H9 (cell line): ENCODE measurements around the gene IGFLR1. TPM values are rescaled to one million over a fixed set of nuclear protein-coding genes. Genes with fewer than 3 reads are reported as not detected.

Source experiments
- DNase-seq: peaks from one replicate; pipeline ENCODE4 v3.0.0-alpha.2; 2017
- H2AFZ ChIP-seq: one replicate; pipeline ENCODE4 v1.6.1; 2013; ENCODE audit warnings: mild to moderate bottlenecking, low read length, control low read depth, moderate library complexity
- H2AK5ac ChIP-seq: 2 replicates; pipeline ENCODE4 v1.6.1; 2013; ENCODE audit warnings: low read length, control low read depth, mixed read lengths; ENCODE audit not compliant: insufficient read length
- H2BK120ac ChIP-seq: one replicate; pipeline ENCODE4 v1.6.1; 2013; ENCODE audit warnings: low read depth, mild to moderate bottlenecking, low read length, control low read depth, inconsistent platforms; ENCODE audit not compliant: poor library complexity, severe bottlenecking
- H2BK12ac ChIP-seq: 2 replicates; pipeline ENCODE4 v1.6.1; 2013; ENCODE audit warnings: low read length, control low read depth, mixed read lengths, low read depth; ENCODE audit not compliant: insufficient read length
- H2BK15ac ChIP-seq: 2 replicates; pipeline ENCODE4 v1.6.1; 2013; ENCODE audit warnings: low read depth, low read length, control low read depth
- H2BK20ac ChIP-seq: one replicate; pipeline ENCODE4 v1.6.1; 2013; ENCODE audit warnings: low read depth, mild to moderate bottlenecking, low read length, control low read depth, inconsistent platforms; ENCODE audit not compliant: poor library complexity, severe bottlenecking
- H2BK5ac ChIP-seq: 2 replicates; pipeline ENCODE4 v1.6.1; 2013; ENCODE audit warnings: low read length, control low read depth, mixed read lengths; ENCODE audit not compliant: insufficient read length
- H3K14ac ChIP-seq: 2 replicates; pipeline ENCODE4 v1.6.1; 2013; ENCODE audit warnings: low read length, control low read depth; ENCODE audit not compliant: insufficient read depth
- H3K18ac ChIP-seq: 2 replicates; pipeline ENCODE4 v1.6.1; 2013; ENCODE audit warnings: low read depth, mild to moderate bottlenecking, mixed read lengths, low read length, control low read depth; ENCODE audit not compliant: insufficient read length
- H3K23ac ChIP-seq: 2 replicates; pipeline ENCODE4 v1.6.1; 2013; ENCODE audit warnings: low read length, control low read depth, mixed read lengths, low read depth; ENCODE audit not compliant: insufficient read length
- H3K23me2 ChIP-seq: 2 replicates; pipeline ENCODE4 v1.6.1; 2013; ENCODE audit warnings: low read depth, mild to moderate bottlenecking, mixed read lengths, low read length, control low read depth; ENCODE audit not compliant: insufficient read length, poor library complexity, severe bottlenecking
- H3K27ac ChIP-seq: 2 replicates; pipeline ENCODE4 v1.5.1; 2013; ENCODE audit warnings: low read length, control low read depth, mixed read lengths, low read depth; ENCODE audit not compliant: insufficient read length
- H3K27me3 ChIP-seq: 2 replicates; pipeline ENCODE4 v1.6.1; 2013; ENCODE audit warnings: low read length, control low read depth, inconsistent platforms; ENCODE audit not compliant: insufficient read depth
- H3K4ac ChIP-seq: 2 replicates; pipeline ENCODE4 v1.6.1; 2013; ENCODE audit warnings: low read depth, mild to moderate bottlenecking, control low read depth, inconsistent platforms, low read length, moderate library complexity
- H3K4me1 ChIP-seq: 2 replicates; pipeline ENCODE4 v1.6.1; 2013; ENCODE audit warnings: low read length, control low read depth, inconsistent platforms; ENCODE audit not compliant: insufficient read depth
- H3K4me2 ChIP-seq: 2 replicates; pipeline ENCODE4 v1.6.1; 2013; ENCODE audit warnings: low read length, control low read depth, mixed read lengths; ENCODE audit not compliant: insufficient read length, insufficient read depth
- H3K56ac ChIP-seq: 2 replicates; pipeline ENCODE4 v1.6.1; 2013; ENCODE audit warnings: low read depth, mild to moderate bottlenecking, mixed read lengths, low read length, control low read depth; ENCODE audit not compliant: insufficient read length
- H3K79me1 ChIP-seq: 2 replicates; pipeline ENCODE4 v1.6.1; 2013; ENCODE audit warnings: low read depth, mild to moderate bottlenecking, moderate library complexity, low read length, control low read depth, inconsistent platforms; ENCODE audit not compliant: insufficient read depth, poor library complexity, severe bottlenecking
- H3K79me2 ChIP-seq: 2 replicates; pipeline ENCODE4 v1.6.1; 2013; ENCODE audit warnings: low read length, control low read depth, inconsistent platforms; ENCODE audit not compliant: insufficient read depth
- H3K9ac ChIP-seq: 2 replicates; pipeline ENCODE4 v1.6.1; 2013; ENCODE audit warnings: low read length, control low read depth, mixed read lengths; ENCODE audit not compliant: insufficient read length; ENCODE audit errors: extremely low read depth
- H3K9me3 ChIP-seq: one replicate; pipeline ENCODE4 v1.6.1; 2013; ENCODE audit warnings: low read depth, low read length, inconsistent platforms; ENCODE audit not compliant: control insufficient read depth
- H3T11ph ChIP-seq: one replicate; pipeline ENCODE4 v1.6.1; 2013; ENCODE audit warnings: mild to moderate bottlenecking, low read length, control low read depth, inconsistent platforms
- H4K20me1 ChIP-seq: one replicate; pipeline ENCODE4 v1.6.1; 2013; ENCODE audit not compliant: control insufficient read depth, insufficient read length, insufficient read depth
- H4K5ac ChIP-seq: 2 replicates; pipeline ENCODE4 v1.6.1; 2013; ENCODE audit warnings: low read depth, mild to moderate bottlenecking, mixed read lengths, low read length, control low read depth; ENCODE audit not compliant: insufficient read length
- H4K8ac ChIP-seq: replicated peaks from 2 replicates; pipeline ENCODE4 v1.6.1; 2013; ENCODE audit warnings: low read length, control low read depth, mixed read lengths, low read depth; ENCODE audit not compliant: insufficient read length
- H4K91ac ChIP-seq: 2 replicates; pipeline ENCODE4 v1.6.1; 2013; ENCODE audit warnings: low read depth, mild to moderate bottlenecking, moderate library complexity, mixed read lengths, low read length, control low read depth; ENCODE audit not compliant: insufficient read length
- H3K27ac Mint-ChIP-seq, 3 experiments: 2 replicates in 2 of 3; 3 replicates in 1 of 3; pipeline ENCODE4 v1.8.0; 2020 to 2021; ENCODE audit warnings: mixed read lengths in 3 of 3, mild to moderate bottlenecking in 1 of 3, moderate library complexity in 1 of 3
- H3K27me3 Mint-ChIP-seq: 2 replicates; pipeline ENCODE4 v1.8.0; 2021; ENCODE audit warnings: low read depth, mild to moderate bottlenecking, moderate library complexity, mixed read lengths
- H3K36me3 Mint-ChIP-seq, 3 experiments: 2 replicates in 2 of 3; 3 replicates in 1 of 3; pipeline ENCODE4 v1.8.0; 2020 to 2021; ENCODE audit warnings: low read depth in 3 of 3, mixed read lengths in 3 of 3; ENCODE audit not compliant: insufficient read depth in 1 of 3
- H3K4me1 Mint-ChIP-seq, 2 experiments: 2 replicates each; pipeline ENCODE4 v1.8.0; 2020; ENCODE audit warnings: mixed read lengths in 2 of 2
- H3K4me3 Mint-ChIP-seq, 2 experiments: 2 replicates in 1 of 2; 3 replicates in 1 of 2; pipeline ENCODE4 v1.8.0; 2020 to 2021; ENCODE audit warnings: mild to moderate bottlenecking in 2 of 2, mixed read lengths in 2 of 2, moderate library complexity in 1 of 2
- H3K9me3 Mint-ChIP-seq, 2 experiments: 2 replicates in 1 of 2; 3 replicates in 1 of 2; pipeline ENCODE4 v1.8.0; 2020; ENCODE audit warnings: mild to moderate bottlenecking in 2 of 2, mixed read lengths in 2 of 2, moderate library complexity in 1 of 2
- WGBS: extraction: QIAGEN DNeasy Blood & Tissue Kit; methylation state at CpG from one replicate; pipeline ENCODE4 v1.1.7; 2013; ENCODE audit warnings: missing lambda C conversion rate, low lambda C conversion rate, mixed read lengths; ENCODE audit not compliant: insufficient read length; ENCODE audit errors: extremely low coverage; 5-methylcytosine and 5-hydroxymethylcytosine counted together
- total RNA-seq: library from RNA; stranded (reverse); gene quantifications from 2 replicates; pipeline ENCODE4 v1.2.1, GENCODE V29; 2021
- TF ChIP-seq, protein P1 (sequence below): fragments of 200-600 bp; sonication (generic); conservative IDR thresholded peaks from 3 replicates; pipeline ENCODE4 v1.8.0; 2021; ENCODE audit warnings: antibody characterized with exemption, mild to moderate bottlenecking

The IGFLR1 gene
- total RNA-seq, 1 experiment from 2014 or later = 2.9 TPM

DNA sequence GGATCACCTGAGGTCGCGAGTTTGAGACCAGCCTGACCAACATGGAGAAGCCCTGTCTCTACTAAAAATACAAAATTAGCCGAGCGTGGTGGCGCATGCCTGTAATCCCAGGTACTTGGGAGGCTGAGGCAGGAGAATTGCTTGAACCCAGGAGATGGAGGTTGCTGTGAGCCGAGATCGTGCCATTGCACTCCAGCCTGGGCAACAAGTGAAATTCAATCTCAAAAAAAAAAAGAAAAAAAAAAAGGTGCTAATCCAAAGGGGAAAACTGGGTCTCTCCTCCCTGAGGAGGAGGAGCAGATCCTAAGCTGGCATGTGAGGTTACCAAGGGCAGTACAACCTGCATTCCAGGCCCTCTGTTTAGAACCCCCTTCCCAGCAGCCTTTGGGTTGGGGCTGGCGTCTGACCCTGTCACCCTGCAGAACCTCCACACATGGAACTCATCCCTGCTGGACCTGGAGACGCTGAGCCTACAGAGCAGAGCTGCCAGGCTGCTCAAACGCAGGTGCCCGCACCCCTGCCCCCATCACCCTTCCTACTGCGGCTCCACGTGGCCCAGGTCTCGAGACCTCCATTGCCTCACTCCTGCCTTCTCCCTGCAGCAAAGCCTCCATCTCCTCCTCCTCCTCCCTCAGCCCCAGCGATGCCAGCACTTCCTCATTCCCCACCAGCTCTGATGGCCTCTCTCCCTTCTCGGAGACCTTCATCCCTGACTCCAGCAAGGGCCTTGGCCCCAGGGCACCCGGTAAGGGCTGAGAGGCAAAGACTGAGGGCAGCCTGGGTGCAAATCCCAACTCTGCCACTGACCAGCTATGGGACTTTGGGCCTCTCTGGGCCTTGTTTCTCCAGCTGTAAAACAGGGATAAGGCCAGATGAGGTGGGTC lies 22.4 kb upstream of the IGFLR1 start:
- Histone ChIP-seq H3K4me1 (no peaks in the 10 kb centered on the region), H2BK20ac (no peak overlapping the region), H2BK15ac (no peak overlapping the region), H3K79me1 (no peaks in the 10 kb centered on the region), H3K23ac (no peak overlapping the region), H3K9me3 (no peaks in the 10 kb centered on the region), H3K4me2 (no peak overlapping the region), H3K9ac (no peak overlapping the region), H3K27me3 (no peaks in the 10 kb centered on the region), H4K8ac (no peak overlapping the region), H3K18ac (no peak overlapping the region), H3K23me2 (no peaks in the 10 kb centered on the region), H3K56ac (no peak overlapping the region), H3K14ac (no peak overlapping the region), H4K91ac (no peak overlapping the region), H3K27ac (no peak overlapping the region), H2BK12ac (no peak overlapping the region), H2AK5ac (no peak overlapping the region), H4K20me1 (no peaks in the 10 kb centered on the region), H3K4ac (no peak overlapping the region), H3K79me2 (no peaks in the 10 kb centered on the region), H2AFZ (no peak overlapping the region), H2BK5ac (no peak overlapping the region), H4K5ac (no peak overlapping the region), H3T11ph (no peak overlapping the region), H2BK120ac (no peak overlapping the region)
- no peaks in the 10 kb centered on the region for H3K9me3 Mint-ChIP-seq
- WGBS = no CpG with 5 or more reads among the region's 17 CpGs
- TF ChIP-seq, protein P1, sequence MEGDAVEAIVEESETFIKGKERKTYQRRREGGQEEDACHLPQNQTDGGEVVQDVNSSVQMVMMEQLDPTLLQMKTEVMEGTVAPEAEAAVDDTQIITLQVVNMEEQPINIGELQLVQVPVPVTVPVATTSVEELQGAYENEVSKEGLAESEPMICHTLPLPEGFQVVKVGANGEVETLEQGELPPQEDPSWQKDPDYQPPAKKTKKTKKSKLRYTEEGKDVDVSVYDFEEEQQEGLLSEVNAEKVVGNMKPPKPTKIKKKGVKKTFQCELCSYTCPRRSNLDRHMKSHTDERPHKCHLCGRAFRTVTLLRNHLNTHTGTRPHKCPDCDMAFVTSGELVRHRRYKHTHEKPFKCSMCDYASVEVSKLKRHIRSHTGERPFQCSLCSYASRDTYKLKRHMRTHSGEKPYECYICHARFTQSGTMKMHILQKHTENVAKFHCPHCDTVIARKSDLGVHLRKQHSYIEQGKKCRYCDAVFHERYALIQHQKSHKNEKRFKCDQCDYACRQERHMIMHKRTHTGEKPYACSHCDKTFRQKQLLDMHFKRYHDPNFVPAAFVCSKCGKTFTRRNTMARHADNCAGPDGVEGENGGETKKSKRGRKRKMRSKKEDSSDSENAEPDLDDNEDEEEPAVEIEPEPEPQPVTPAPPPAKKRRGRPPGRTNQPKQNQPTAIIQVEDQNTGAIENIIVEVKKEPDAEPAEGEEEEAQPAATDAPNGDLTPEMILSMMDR = no peak
- peaks cover 2% of the 10 kb centered on the region; the same call in 1 of the 2 replicates for H3K27me3 Mint-ChIP-seq
- DNase-seq = peak; percentile 19
- no peak overlapping the region; a peak in 1 of 5 replicates for H3K4me3 Mint-ChIP-seq
- no peak overlapping the region for H3K27ac Mint-ChIP-seq
- peaks cover 9 to 48% (median 47%) of the 10 kb centered on the region in 3 experiments for H3K36me3 Mint-ChIP-seq
- peaks cover 7 to 8% of the 10 kb centered on the region in 2 experiments for H3K4me1 Mint-ChIP-seq
